HG02840 (cell line): ENCODE results near the gene GAK.

Source experiments
- ATAC-seq: cut with Tn5 transposase; IDR thresholded peaks from one replicate; pipeline ENCODE4 v1.9.1; 2021; ENCODE audit warnings: mild to moderate bottlenecking, moderate library complexity, moderate number of reproducible peaks; ENCODE audit not compliant: unreplicated experiment, low FRiP score

The GAK gene

DNA sequence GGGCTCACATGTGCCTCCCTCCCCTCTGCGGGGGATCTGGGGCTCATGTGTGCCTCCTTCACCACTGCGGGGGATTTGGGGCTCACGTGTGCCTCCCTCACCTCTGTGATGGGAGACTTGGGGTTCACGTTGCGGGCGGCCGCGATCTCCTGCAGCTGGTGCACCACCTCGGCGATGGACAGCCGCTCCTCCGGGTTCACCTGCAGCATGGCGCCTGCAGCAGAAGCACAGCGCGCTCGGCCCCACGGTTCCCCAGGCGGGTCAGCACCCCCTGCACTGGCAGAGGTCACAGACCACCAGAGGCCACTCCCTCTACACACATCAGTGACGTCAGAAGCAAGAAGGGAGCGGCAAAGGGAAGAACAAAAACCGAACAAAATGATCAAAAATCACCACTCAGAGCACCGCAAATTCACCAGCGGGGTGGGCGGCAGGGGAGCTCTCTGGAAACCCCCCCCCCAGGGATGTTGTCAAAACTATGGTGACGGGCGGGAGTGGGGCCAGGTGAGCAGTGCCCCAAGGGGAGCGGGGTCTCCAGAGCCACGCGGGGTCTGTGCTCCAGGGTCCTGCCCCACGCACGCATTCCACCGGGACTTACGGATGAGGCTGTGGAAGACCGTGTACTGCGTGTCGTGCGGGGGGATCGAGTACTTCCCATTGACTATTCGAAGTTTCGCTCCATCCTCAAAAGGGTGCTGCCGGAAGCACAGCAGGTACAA, 38.7 kb downstream of the GAK start:
- ATAC-seq = no peak

DNA sequence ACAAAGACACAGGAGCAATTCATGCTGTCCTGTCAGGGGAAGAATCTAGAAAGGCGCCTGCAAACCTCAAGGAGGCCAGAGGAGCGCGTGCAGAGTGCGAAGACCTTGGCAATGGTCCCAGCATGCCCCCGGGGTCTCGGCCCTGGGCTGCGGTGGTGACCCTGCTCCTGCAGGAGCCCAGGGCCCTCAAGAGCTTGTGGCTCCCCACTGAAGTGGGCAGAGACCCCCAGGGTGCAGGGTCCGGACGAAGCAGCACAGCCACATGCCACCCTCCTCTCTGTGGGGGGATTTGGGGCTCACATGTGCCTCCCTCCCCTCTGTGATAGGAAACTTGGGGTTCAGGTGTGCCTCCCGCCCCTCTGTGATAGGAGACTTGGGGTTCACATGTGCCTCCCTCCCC, 39.3 kb downstream of the GAK start:
- ATAC-seq = no peak

DNA sequence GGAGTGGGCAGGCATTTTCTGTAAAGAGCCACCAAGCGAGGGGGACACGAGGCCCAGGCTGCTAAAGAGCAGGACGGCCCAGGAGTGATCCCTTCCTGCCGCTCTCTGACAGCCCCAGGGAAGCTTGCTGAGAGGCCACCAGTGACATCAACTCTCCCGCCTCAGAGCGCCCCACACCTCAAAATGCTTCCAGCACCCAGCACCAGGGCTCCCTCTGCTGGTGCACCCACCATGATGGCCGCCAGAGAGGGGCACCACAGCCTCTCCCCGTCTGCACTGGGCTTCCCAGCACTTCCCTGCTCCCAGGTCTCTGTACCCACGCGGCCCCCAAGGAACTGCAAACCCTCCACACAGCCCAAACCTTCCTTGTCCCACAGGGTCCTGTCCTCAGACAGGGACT, 40.4 kb downstream of the GAK start:
- ATAC-seq = no peak

DNA sequence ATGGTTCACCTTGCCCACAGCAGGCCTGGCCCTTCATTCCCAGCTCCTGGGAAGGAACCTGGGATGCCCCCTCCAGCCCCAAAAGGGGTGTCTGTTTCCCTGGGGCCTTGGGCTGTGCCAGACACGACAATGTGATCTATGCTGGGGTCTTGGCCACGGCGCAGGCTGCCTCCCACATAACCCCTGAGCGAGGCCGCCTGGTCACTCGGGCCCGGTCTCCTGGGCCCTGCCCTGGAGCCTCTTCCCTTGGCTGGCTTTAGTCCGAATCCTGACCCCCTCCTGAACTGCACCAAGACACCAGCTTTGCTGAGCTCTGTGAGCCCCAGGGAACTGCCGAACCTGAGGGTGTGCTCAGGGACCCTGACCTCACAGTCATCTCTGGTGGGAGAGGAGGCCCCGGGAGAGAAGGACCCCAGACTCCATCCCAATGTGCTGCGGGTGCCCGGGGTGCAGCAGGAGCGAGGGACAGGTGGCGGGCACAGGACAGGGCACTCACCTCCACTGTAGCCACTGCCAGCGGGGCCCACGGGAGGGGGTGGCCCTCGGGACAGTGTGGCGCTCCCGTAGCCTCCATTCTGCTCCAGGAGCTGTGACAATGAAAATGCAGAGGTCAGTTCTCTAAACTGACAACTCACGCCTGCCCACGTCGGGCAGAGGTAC, 42.0 kb downstream of the GAK start:
- ATAC-seq = no peak

DNA sequence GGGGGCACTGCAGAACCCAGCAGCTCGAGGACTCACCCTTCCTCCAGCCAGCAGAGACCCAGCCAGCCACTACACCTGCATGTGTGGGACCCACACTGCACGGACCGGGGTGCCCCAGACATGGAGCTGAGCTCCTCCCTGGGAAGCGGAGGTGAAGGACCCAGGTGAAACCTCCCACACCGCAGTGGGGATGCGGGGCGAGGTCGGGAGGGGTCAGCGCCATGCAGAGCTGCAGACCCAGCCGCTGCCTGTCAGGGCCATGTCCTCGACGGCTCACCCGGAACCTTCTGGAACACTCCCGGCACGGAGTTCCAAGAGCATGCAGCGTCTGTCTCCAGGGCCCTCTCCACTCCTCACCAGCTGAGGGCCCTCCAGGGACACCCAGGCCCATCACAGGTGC, 42.6 kb downstream of the GAK start:
- no peak for ATAC-seq

DNA sequence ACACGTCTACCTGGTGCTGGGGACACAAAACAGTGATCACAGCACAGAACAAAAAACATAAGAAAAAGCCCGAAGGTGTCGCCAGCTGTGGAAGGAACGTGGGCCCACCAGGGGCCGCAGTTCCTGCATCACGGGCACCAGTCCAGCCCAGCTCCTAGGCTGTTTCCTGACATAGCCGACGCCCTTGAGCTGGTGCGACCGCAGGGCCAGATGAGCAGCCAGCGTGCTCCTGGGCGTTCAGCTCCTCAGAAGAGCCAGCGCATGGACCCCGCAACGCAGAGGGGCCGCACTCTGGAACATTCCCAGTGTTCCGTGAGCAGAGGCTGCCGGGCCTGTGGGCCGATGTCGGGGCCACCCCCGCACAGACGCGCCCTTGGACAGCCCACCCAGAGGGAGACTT, 44.1 kb downstream of the GAK start:
- no peak for ATAC-seq

DNA sequence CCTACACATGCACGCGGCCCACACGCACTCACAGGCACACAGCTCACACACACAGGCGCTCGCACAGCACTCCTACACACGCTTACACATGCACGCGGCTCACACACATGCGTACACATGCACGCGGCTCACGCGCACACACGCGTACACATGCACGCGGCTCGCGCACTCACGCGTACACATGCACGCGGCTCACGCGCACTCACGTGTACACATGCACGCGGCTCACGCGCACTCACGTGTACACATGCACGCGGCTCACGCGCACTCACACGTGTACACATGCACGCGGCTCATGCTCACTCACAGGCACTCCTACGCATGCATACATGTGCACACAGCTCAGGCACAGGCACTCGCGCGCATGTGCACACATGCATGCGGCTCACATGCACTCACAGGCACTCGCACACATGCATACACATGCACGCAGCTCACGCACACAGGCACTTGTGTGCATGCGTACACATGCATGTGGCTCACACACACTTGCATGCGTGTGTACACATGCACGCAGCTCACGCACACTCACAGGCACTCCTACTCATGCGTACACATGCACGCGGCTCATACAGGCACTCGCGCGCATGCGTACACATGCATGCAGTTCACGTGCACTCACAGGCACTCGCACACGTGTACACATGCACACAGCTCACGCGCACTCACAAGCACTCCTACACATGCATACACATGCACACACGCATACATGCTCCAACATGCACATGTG, 44.9 kb downstream of the GAK start:
- ATAC-seq = no peak

DNA sequence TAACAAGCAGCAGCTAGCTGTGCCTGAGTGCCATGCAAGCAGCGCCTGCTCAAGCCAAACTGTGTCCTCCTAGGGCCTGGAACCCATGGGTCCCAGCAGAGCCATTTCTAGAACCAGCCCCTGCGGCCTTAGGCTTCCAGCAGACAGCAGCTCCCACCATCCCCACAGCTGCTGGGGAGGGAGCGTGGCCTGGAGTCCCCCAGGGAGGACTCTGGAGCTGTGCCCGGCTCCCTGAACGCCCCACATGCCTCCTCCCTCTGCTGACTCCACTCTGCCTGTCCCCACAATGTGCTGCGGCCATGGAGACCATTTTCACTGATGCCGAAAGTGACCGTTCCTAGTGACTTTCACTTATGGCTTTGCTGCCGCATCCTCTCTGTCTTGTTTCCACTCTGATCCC, 45.9 kb downstream of the GAK start:
- no peak for ATAC-seq

DNA sequence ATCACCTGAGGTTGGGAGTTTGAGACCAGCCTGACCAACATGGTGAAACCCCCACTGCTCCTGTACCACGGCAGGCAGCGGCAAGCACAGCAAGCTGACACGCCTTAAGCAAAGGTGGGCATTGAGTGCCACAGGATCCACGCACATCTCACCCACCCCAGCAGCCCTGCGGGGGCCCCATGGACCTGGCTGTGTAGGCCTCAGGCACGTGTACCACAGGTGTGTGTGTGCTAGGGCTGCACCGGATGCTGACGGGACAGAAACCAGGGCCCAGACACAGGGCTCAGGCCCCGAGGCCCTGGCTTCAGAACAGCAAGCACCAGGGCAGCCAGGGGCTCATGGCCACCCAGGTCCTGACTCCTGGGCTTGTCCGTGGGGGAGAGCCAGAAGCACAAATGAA, 46.8 kb downstream of the GAK start:
- ATAC-seq = no peak

DNA sequence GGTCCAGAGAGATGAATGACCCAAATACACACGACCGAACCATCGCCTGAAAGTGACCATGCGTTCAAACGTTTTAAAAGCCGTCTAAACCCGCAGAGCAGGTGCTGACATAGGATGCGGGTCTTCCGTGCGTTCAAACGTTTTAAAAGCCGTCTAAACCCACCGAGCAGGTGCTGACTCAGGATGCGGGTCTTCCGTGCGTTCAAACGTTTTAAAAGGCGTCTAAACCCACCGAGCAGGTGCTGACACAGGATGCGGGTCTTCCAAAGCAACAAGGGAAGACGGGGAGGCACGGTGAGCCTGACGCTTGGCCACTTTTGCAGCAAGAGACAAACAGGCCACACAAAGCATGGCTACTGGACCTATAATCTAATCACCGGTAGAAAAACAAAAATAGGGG, 47.2 kb downstream of the GAK start:
- ATAC-seq = no peak

DNA sequence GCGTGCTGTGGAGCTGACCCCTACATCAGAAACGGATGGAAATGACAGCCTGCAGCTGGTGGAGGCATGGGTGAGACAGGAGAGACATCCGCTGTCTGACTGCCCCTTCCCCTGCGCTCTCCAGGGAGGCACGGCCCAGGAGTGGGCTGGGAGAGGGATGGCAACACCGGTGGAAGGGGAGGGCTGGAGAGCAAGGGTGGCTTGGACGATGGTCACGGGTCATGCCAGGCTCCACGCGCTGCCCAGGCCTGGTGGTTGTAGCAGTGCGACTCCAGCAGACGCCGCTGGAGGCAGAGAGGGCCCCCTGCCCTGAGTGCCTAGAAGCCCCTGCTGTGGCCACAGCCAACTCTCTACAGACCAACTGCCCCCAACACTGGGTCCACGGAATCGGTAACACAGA, 47.9 kb downstream of the GAK start:
- no peak for ATAC-seq

DNA sequence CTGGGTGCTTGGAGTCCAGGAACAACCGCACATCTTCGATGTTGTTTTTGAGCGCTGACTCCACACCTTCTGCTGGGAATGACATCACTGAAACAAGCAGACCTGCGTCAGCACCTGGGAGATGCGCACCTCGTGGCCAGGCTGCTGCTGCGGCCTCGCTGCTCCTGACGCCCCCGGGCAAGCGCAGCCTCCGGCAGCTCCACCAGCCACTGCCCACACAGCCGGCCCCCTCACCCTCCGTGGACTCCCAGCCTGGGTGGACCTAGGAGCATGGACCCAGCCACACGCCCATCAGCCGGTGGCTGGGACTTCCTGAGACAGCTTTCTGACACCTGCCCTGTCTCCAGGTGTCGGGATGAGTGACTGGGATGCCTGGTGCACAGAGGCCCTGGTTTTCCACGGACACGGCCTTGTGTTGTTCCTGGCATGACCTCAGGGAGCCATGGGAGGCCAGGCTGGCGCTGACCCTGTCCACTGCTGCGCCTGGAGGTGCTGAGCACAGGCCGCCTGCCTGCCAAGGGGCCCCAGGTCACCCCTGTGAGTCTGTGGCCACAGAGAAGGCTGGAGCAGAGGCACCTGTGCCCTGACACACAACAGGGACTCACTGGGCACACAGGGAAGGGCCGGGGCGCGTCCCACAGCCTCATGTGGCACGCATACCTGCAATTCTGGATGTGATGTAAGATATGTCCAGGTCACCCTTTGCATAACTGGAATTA, 48.6 kb downstream of the GAK start:
- no peak for ATAC-seq

DNA sequence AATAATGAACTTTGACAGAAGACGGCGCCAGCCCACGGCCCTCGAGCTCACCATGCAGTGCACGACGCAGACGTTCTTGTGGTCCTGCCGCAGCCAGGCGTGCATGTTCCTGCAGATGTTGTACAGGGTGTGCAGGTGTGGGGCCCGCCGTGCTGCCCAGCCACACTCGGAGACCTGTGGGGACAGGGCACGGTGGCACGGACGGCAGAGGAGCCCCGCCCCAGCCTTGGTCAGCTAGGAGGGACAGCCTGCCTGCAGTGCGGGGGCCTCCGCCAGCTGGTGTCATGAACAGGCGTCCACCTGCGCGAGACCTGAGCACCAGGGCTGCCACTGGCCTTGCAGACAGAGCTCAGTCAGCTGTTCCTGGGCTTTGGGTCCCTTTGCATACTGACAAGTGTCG, 49.5 kb downstream of the GAK start:
- ATAC-seq = no peak

DNA sequence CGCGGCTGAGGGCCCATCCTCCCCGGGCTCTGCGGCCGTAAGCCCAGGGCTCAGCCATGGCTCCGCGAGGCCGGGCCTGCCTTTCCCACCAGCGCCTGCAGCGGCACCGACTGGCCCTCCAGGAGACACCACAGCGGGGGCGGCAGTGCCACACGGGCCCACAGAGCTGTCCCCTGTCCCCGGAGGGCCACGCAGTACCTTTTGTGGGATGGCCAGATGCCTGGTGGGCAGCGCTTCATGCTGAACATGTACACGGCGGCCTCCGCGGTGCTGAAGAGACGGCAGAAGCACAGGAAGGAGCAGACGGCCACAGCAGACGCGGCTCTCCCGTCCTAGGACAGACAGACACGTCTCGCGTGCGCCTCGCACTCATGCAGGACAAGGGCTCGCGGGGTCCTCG, 50.4 kb downstream of the GAK start:
- ATAC-seq = no peak

DNA sequence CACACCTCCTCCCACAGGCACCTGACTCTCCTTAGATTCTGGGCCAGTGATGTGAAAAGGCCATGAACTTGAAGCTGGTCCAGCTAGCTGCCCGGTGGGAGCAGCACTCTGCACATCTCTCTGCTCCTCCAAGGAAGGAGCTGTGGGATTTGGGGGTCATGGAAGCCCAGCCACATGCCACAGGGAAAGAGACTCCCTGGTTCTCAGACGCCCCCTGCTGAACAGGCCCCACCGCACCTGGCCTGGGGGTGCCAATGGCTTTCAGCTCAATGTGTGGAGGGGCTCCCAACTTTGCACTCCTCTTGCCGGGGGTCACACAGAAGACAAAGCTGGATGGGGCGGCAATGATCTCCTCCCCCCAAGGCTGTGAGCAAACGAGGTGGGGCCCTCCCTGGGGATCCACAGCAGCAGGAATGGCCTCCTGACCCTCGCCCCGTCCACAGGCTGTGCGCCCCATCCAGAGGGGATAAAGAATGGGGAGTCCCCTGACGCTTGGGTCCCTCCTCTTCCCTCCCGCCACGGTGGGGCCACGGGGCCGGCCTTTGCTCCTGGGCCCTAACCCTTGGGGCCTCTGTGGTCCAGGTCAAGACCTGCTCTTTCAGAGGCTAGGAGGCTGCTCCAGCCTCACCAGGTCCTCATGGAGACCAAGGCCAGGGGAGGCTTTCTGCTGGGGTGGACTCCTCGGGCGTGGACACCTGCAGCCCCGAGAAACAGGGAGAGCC, 51.3 kb downstream of the GAK start:
- ATAC-seq = no peak

DNA sequence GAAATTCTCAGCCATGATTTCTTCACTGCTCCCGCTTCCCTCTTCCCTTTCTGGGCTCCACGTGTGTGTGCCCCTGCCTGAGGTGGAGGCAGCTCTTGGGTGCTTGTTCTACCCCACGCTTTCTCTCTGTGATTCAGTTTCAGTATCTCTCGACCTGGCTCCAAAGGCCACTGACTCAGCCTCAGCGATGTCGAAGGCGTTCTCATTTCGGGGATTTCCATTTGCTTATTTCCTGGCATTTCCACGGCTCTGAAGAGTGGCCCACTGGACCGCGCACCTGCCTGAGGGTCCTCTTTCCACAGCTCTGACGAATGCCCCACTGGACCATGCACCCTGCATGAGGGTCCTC, 52.4 kb downstream of the GAK start:
- no peak for ATAC-seq

DNA sequence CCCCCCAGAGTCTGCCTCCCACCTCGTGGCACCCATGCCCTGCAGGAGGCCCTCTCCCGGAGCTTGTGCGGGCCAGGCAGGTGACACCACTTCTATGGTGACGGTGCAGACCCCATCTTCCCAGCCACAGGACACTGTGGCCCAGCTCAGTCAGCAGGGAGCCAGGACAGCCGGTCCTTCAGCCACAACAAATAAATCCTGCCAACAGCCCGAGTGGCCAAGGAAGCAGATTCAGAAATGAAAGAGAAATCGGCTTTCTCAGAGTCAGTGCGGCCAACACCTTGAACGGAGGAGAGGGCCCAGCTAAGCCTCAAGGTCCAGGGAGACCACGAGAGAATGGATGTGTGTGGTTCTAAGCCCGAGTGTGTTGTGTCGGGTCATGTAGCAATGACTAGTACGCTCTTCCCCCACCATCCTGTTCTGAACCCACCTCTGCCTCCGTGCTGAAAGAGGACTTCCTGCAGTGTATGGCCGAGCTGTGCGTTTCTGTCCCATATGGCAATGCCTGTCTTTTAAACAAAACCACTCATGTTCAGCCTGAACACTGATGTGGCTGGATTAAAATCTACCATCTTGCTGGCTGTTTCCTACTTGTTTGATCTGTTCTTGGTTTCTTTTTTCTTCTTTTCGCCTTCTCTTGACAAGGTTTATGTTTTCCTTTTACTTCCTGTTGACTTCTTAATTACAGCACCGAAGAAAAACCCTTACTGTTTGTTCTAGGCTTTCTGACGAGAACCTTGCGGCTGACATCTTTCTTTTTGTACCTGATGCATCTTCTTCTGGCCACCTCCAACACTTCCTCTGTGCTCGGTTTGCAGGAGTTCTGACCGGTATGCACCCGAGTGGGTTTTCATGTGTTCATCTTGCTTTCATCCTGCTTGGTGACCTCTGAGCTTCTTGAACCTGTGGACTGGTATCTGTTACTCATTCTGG, 53.1 kb downstream of the GAK start:
- ATAC-seq = no peak

DNA sequence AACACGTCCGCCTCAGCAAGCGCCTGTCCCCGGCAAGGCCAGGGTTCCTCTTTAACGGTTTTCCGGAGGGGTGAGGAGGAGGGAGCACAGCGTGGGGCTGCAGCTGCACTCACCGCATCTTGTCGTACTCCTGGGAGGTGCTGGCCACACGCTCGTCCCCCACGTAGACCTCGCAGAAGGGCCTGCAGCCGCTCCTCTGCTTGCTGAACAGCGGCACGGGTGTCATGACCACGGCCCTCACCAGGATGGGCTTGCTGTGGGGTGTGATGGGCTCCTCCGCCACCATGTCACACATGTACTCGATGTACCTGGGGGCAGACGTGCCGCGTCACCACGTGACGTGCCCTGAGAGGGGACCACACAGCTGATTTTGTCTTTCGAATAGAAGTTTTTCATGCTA, 54.6 kb downstream of the GAK start:
- no peak for ATAC-seq

DNA sequence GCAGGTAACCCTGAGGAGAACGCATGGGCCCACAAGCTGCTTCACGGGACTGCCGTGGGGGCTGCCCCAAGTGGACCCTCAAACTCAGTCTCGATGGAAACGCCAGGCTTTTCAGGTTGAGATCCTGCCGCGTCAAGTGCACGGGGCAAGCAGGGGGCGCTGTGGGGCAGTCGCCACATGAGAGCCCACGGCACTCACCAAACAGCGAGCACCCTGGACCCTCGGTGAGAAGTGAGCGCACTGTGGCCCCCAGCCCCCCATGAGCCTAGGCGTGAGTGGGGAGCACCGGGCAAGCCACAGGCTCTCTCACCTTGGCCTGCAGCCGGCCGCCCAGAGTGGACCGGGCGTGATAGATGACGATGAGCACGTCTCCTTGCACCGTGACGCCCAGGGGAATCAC, 55.3 kb downstream of the GAK start:
- ATAC-seq = no peak
